Measurements from ENCODE around the gene IQCB1.
A peak's percentile ranks its signal among the peaks of the same experiment; 100 is the strongest.
"Not testable (repeated sequence)": the region's sequence is repeated elsewhere in the genome, so short reads cannot be mapped to it uniquely, and the experiment has no call there.

Gene IQCB1

GRCh38 chr3:121809249-121809648 lies 25.6 kb downstream of the IQCB1 start:
- DNase-seq (ENCODE audit: low read depth in 2 of 2, low spot score in 1 of 2), result no peak

DNA sequence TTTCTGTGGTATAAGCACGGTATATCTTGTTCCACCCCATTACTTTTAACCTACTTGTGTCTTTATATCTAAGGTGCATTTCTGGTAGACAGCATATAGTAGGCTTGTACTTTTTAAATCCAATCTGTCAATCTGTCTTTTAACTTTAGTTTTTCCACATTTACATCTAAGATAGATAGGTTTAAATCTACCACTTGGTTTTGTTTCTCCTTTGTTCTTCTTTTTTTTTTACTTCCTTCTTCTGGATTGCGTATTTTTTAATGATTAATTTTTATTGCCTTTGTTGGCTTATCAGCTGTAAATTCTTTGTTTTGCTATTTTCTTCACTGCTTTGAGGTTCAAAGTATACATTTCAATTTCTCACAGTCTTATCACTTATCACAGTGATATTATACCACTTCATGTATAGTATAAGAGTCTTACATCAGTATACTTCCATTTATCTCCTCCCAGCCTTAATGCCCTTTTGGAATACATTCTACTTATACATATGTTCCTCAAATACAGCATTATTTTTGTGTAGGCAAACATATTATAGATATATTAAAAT lies 31.0 kb downstream of the IQCB1 start:
- no peak for DNase-seq (ENCODE audit: low read depth in 2 of 2, low spot score in 1 of 2)

GRCh38 chr3:121800906-121801305 lies 34.0 kb downstream of the IQCB1 start:
- no peak for DNase-seq (ENCODE audit: low read depth in 2 of 2, low spot score in 1 of 2)

DNA sequence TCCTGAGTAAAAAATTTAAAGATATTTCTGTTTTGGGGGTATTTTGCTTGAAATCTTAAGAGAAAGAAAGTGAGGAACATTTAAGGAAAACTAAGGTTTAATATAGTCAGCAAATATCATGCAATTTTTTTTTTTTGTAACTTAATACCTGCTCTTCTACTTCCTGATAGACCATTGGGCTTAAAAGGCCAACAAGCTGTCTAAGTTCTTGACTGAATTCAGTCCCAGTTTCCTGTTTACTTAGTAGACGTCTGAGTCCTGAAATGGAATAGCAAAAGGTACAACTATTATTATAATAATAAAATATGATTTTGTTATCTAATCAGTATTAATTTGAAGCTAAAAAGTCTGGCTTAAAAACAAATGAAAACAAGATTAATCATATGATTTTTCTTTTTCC lies 37.9 kb downstream of the IQCB1 start:
- DNase-seq (ENCODE audit: low read depth in 2 of 2, low spot score in 1 of 2), result no peak

GRCh38 chr3:121794264-121794983 lies 40.4 kb downstream of the IQCB1 start:
- DNase-seq (ENCODE audit: low read depth in 2 of 2, low spot score in 1 of 2), result no peak

GRCh38 chr3:121793078-121793477 lies 41.8 kb downstream of the IQCB1 start:
- DNase-seq (ENCODE audit: low read depth in 2 of 2, low spot score in 1 of 2), result no peak

- DNase-seq (ENCODE audit: low read depth in 2 of 2, low spot score in 1 of 2), result no peak
Observed at GRCh38 chr3:121786485-121786884, 48.4 kb downstream of the IQCB1 start.

GRCh38 chr3:121782784-121783183 lies 52.1 kb downstream of the IQCB1 start:
- not testable (repeated sequence) for DNase-seq (ENCODE audit: low read depth in 2 of 2, low spot score in 1 of 2)

GRCh38 chr3:121781611-121782010 lies 53.2 kb downstream of the IQCB1 start:
- no peak for DNase-seq (ENCODE audit: low read depth in 2 of 2, low spot score in 1 of 2)

DNA sequence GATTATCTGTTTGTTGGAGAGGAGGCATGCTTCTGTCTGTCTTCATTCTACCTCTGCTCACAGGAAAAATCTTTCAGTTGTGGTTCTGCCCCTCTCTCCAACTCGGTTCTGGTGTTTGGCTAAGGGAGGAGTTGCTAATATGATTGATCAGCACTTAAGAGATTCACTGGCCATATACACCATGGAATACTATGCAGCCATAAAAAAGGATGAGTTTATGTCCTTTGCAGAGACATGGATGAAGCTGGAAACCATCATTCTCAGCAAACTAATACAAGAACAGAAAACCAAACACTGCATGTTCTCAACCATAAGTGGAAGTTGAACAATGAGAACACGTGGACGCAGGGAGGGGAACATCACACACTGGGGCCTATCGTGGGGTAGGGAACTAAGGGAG lies 59.8 kb downstream of the IQCB1 start:
- not testable (repeated sequence) for DNase-seq (ENCODE audit: low read depth in 2 of 2, low spot score in 1 of 2)

GRCh38 chr3:121769246-121769645 lies 65.6 kb downstream of the IQCB1 start:
- DNase-seq (ENCODE audit: low read depth in 2 of 2, low spot score in 1 of 2), result no peak

DNA sequence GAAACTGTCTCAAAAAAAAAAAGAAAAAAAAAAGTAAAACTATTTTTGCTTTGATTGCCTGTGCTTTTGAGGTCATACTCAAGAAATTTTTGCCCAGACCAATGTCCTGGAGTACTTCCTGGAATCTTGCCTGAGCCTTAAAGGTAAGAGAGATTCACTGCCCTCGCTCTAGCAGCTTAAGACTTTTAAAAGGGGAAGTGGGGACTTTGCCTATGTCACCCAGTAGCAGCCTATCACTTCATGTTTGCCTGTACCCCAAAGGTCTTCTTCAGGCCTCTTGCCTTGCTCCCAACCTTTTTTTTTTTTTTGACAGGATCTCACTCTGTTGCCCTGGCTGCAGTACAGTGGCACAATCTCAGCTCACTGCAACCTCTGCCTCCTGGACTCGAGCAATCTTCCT lies 66.4 kb downstream of the IQCB1 start:
- DNase-seq (ENCODE audit: low read depth in 2 of 2, low spot score in 1 of 2), result no peak

GRCh38 chr3:121759541-121760202 lies 75.2 kb downstream of the IQCB1 start:
- no peak for DNase-seq (ENCODE audit: low read depth in 2 of 2, low spot score in 1 of 2)

DNA sequence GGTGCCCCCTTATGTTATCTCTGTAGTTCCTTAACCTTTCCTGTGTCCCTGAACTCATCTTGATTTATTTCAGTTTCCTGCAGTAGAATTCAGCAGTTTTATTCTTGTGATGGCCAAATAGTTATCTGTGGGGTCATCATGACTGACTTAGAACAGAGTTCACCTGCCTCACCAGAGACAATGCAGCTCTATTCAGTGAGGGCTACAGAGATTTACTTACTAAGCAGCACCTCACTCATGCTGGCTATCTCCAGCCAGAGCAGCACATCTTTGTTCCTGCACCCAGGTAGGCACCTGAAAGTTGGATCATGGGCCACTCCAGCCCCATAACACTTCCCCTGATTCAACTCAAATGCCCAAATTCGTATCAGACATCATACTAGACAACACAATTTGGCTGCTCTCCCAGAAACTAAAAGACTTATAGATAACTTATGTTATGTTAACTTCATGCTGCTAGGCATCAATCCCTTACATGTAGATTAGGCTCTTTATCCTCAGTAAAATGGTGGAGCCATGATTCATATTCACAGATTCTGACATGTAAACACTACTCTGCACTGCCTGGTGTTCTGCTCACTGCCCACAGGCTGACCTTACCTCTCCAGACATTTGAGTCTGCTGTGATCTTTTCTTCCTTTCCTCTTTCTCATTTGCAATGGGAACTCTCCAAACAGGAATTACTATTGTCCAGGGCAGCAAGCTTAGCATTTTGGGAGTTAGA lies 76.0 kb downstream of the IQCB1 start:
- no peak for DNase-seq (ENCODE audit: low read depth in 2 of 2, low spot score in 1 of 2)

DNA sequence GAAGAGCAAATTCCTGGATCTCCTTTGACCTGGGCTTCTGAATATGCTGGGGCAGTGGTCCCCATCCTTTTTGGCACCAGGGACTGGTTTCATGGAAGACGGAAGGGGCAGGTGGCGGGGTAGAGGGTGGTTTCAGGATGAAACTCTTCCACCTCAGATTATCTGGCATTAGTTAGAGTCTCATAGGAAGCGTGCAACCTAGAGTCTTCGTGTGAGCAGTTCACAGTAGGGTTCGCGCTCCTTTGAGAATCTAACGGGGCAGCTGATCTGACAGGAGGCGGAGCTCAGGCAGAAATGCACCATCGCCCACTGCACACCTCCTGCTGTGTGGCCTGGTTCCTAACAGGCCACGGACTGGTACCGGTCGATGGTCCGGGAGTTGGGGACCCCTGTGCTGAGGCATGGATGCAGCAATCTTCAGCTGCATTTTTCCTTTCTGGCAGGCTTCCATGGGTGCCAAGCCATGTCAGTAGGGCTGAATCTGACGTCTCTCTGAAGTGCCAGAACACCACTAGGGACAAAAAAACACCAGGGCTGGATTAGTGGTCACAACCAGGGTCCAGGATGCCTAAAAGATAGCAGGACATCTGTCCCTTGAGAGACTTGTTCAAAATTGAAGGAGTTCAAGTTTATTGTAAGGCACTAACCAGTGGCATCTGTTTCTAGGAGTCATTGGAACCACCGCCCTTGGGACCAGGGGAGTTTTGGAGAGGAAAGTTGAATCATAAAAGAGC lies 76.9 kb downstream of the IQCB1 start:
- no peak for DNase-seq (ENCODE audit: low read depth in 2 of 2, low spot score in 1 of 2)

GRCh38 chr3:121757087-121757811 lies 77.6 kb downstream of the IQCB1 start:
- DNase-seq (ENCODE audit: low read depth in 2 of 2, low spot score in 1 of 2), result no peak

- DNase-seq (ENCODE audit: low read depth in 2 of 2, low spot score in 1 of 2), result no peak
Observed at GRCh38 chr3:121752772-121753171, 82.1 kb downstream of the IQCB1 start.

DNA sequence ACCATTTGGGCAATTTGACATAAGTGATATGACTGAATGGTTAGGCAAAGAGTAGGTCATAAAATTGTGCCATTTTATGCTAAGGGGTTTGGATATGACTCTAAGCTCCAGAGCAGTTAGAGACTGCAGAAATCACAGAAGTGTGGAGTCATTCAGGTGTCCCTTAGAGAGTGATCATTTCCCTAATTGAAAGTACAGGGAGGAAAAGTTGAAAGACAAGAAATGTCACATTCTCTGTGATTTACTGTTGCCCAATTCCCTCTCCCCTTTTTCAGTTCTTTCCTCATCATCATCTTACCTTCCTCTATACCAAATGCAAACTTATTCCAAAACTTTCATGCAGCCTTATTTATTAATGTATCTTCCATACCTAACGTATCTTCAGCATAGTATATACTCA lies 82.6 kb downstream of the IQCB1 start:
- DNase-seq (ENCODE audit: low read depth in 2 of 2, low spot score in 1 of 2), result no peak

GRCh38 chr3:121750087-121750415 lies 84.8 kb downstream of the IQCB1 start:
- DNase-seq (ENCODE audit: low read depth in 2 of 2, low spot score in 1 of 2), result no peak

- peak; percentile 73 to 86 for DNase-seq (ENCODE audit: low read depth in 2 of 2, low spot score in 1 of 2)
Observed at GRCh38 chr3:121749276-121750086, 85.4 kb downstream of the IQCB1 start, which contains the start of gene GOLGB1. Gene GOLGB1 (minus strand): TSS chr3:121749741. CDS start chr3:121730971, 18,770 bp downstream.

All from stimulated activated CD8-positive, alpha-beta memory T cell treated with anti-CD3 and anti-CD28 coated beads, Interleukin-4, amount 100 ng/mL, for 1 hour (primary cell).